Erythroblast (primary cell): ENCODE measurements around the gene PCIF1.
"Not testable (repeated sequence)": the region's sequence is repeated elsewhere in the genome, so short reads cannot be mapped to it uniquely, and the experiment has no call there.

Experiments used
- GATA1 ChIP-seq: IDR thresholded peaks from 2 replicates; pipeline ENCODE4 v1.6.1; 2011; ENCODE audit warnings: low read depth, mild to moderate bottlenecking, control low read depth, low read length, moderate library complexity
- POLR2A ChIP-seq: IDR thresholded peaks from 2 replicates; pipeline ENCODE4 v1.6.1; 2011; ENCODE audit warnings: mild to moderate bottlenecking, low read length

GRCh38 chr20:45995495-45996097 lies 61.1 kb downstream of the PCIF1 start:
- not testable (repeated sequence) for TF ChIP-seq POLR2A, GATA1
